NB4 (cell line): Measurements from ENCODE around the gene AKR7A3.
A peak's percentile ranks its signal among the peaks of the same experiment; 100 is the strongest.

Experiments used
- MYC ChIP-seq: IDR thresholded peaks from 2 replicates; pipeline ENCODE4 v1.6.1; 2011; ENCODE audit warnings: low read depth, low read length
- POLR2A ChIP-seq: IDR thresholded peaks from 2 replicates; pipeline ENCODE4 v1.6.1; 2011; ENCODE audit warnings: mild to moderate bottlenecking; ENCODE audit not compliant: insufficient read length; ENCODE audit errors: extremely low read depth
- TF ChIP-seq, protein P1 (sequence below): IDR thresholded peaks from one replicate; pipeline ENCODE4 v1.5.1; 2012; ENCODE audit warnings: low read depth, low read length

DNA sequence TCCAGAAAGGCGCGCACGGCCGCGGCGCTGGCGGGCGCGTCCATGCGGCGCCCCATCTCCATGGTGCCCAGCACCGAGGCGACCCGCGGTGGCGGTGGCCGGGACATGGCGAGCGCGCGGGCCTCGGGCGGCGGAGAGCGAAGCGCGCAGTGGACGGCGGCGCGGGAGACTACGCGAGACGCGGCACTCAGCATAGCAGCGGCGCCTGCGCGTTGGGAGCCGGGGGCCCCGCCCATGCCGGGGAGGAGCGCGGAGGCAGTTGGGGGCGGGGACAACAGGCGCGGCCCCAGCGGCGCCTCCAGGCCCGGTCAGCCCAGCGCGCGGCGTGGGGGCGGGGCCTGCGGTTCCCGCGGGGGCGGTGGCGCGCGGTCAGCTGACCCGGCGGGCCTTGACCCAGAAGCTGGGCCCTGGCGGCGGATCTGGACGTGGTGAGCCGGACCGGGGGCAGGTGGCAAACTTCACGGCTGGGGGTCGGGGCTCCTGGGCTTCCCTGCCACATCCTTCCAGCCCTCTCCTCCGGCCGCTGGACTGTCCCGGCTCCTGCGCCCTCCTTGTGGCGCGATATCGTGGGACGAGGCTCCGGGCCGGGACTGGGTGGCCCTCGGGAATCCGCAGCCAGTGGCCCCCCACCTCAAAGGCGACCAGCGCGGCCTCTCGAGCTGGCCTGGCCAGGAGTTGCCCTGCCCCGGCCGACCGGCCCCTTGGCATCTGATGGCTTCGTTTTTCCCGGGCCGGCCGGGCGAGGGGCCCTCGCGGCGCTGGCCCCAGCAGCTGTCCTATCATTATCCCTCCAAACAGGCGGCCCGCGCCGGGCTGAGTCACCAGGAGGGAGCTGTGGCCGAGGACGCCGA is 23.6 kb upstream of the AKR7A3 start, which contains the start of the genes AKR7A2 and SLC66A1:
- TF ChIP-seq, protein P1, sequence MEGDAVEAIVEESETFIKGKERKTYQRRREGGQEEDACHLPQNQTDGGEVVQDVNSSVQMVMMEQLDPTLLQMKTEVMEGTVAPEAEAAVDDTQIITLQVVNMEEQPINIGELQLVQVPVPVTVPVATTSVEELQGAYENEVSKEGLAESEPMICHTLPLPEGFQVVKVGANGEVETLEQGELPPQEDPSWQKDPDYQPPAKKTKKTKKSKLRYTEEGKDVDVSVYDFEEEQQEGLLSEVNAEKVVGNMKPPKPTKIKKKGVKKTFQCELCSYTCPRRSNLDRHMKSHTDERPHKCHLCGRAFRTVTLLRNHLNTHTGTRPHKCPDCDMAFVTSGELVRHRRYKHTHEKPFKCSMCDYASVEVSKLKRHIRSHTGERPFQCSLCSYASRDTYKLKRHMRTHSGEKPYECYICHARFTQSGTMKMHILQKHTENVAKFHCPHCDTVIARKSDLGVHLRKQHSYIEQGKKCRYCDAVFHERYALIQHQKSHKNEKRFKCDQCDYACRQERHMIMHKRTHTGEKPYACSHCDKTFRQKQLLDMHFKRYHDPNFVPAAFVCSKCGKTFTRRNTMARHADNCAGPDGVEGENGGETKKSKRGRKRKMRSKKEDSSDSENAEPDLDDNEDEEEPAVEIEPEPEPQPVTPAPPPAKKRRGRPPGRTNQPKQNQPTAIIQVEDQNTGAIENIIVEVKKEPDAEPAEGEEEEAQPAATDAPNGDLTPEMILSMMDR, result no peak
- TF ChIP-seq POLR2A (peak; percentile 77), MYC (0 out of 2 replicates have a peak, but pooled peaks have one; percentile 7)
